ENCODE measurements around the gene COG4.
"Not testable (repeated sequence)": the region's sequence is repeated elsewhere in the genome, so short reads cannot be mapped to it uniquely, and the experiment has no call there.

The COG4 gene

DNA sequence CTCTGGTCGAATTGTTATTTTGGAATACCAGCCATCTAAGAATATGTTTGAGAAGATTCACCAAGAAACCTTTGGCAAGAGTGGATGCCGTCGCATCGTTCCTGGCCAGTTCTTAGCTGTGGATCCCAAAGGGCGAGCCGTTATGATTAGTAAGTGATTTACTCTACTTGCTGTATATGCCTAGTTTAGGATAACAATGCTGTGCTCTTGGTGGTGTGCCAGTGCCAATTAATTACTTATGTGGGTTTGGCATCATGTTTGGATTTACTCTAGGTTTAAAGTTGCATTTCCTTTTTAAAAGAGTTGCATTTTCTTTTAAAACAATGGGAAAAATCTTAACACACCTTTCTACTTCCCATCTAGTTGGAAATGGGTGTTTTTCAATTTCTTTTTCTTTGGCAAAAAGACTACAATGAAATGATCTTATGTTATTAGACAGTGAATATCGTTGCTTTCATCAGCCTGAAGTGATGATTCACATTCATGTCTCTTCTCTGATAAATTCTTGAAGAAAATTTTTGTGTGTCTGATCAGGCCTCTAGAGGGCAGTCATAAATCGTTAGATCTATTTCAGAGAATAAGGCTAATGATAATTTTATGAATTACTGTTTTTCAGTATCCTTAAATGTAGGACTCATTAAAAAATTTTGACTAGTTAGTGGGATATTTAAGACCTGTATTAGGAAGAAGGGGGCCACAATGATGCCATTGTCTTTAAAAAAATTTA lies 5.9 kb upstream of the COG4 start:
- in situ Hi-C loops (cut with MboI; ENCODE audit: low pct_unique_long_range_greater_than_20kb, low sequenced_read_pairs, unreplicated experiment): no loop called here
- DNase-seq (ENCODE audit: low spot score): peak; percentile 25
- TF ChIP-seq, protein P1, sequence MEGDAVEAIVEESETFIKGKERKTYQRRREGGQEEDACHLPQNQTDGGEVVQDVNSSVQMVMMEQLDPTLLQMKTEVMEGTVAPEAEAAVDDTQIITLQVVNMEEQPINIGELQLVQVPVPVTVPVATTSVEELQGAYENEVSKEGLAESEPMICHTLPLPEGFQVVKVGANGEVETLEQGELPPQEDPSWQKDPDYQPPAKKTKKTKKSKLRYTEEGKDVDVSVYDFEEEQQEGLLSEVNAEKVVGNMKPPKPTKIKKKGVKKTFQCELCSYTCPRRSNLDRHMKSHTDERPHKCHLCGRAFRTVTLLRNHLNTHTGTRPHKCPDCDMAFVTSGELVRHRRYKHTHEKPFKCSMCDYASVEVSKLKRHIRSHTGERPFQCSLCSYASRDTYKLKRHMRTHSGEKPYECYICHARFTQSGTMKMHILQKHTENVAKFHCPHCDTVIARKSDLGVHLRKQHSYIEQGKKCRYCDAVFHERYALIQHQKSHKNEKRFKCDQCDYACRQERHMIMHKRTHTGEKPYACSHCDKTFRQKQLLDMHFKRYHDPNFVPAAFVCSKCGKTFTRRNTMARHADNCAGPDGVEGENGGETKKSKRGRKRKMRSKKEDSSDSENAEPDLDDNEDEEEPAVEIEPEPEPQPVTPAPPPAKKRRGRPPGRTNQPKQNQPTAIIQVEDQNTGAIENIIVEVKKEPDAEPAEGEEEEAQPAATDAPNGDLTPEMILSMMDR (IDR thresholded peaks at IDR 0.05; ENCODE audit: extremely low read depth, insufficient read depth, missing control alignments): peak; percentile 41

DNA sequence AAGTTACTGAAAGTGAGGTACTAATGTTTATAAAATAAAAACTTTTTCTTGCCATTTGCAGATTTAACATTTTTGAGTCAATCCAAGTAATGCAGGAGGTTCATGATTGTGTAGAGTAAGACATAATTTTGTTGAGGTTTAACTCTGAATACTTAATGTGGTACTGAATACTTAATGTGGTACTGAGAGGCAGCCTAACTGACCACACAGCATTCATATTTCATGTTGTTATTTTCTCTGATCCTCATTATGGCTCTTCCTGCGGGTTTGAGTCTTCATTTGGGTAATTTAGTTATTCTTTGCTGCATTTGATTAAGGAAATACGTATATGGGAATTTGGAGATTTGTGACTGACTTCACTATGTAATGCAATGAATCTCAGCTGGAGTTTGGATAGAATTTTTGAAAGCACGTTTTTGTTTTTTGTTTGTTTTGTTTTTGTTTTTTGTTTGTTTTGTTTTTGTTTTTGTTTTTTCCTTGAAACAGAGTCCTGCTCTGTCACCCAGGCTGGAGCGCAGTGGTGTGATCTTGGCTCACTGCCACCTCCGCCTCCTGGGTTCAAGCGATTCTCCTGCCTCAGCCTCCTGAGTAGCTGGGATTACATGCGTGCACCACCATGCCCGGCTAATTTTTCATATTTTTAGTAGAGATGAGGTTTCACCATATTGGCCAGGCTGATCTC lies 4.1 kb upstream of the COG4 start:
- no peak for DNase-seq (ENCODE audit: low spot score)
- in situ Hi-C loops (cut with MboI; ENCODE audit: low pct_unique_long_range_greater_than_20kb, low sequenced_read_pairs, unreplicated experiment): no loop called here
- TF ChIP-seq, protein P1 (IDR thresholded peaks at IDR 0.05; ENCODE audit: extremely low read depth, insufficient read depth, missing control alignments): no peak

- TF ChIP-seq, protein P1 (IDR thresholded peaks at IDR 0.05; ENCODE audit: extremely low read depth, insufficient read depth, missing control alignments): no peak
- DNase-seq (ENCODE audit: low spot score): no peak
- in situ Hi-C loops (cut with MboI; ENCODE audit: low pct_unique_long_range_greater_than_20kb, low sequenced_read_pairs, unreplicated experiment): no loop called here
Observed at GRCh38 chr16:70526403-70526802, 3.0 kb upstream of the COG4 start.

DNA sequence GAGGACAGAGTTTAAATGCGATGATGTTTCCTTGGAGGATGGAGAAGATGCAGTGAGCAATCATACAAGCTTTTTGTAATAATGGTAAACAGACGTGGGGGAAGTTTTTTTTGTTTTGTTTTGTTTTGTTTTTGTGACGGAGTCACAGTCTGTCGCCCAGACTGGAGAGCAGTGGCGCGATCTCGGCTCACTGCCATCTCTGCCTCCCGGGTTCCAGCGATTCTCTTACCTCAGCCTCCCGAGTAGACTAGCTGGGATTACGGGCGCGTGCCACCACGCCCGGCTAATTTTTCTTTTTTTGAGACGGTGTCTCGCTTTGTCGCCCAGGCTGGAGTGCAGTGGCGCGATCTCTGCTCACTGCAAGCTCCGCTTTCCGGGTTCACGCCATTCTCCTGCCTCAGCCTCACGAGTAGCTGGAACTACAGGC lies 1.1 kb upstream of the COG4 start:
- in situ Hi-C loops (cut with MboI; ENCODE audit: low pct_unique_long_range_greater_than_20kb, low sequenced_read_pairs, unreplicated experiment); DNase-seq (ENCODE audit: low spot score): not testable (repeated sequence)

DNA sequence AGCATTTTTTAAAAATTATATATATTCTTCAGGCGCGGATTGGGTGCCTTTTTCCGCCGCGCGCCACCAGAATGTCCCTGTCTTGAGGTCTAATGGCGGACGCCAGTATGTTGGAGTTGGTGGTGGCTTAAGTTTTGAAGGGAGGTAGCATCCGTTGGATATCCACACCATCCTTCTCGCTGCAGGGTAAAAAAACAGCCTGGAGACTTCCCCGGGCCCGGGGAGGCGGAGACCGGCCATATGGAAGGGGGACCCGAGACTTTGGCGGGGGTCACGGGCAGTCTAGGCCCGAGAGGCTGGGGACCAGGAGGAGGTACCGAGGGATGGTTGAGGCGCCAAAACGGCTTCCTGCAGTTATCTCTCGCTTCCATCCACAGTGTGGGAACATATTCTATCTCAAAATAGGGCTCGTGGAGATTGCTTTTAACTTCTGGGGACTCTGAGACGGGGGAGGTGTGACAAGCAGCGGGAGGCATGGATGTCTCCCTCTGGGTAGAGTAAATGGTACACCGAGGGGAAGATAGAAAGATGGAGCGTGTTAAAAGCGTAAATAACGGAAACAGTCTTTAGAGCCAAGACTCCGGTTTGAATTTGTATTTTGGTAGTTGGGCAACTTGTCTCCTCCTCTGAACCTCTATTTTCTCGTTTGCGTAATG lies 517 bp upstream of the COG4 start, which contains the start of gene SF3B3:
Gene SF3B3 (plus strand): TSS at position 74 of the 656 bp plus-strand sequence. CDS start 2,841 bp downstream, outside the sequence.
- peak; percentile 70 for DNase-seq (ENCODE audit: low spot score)
- TF ChIP-seq, protein P1 (IDR thresholded peaks at IDR 0.05; ENCODE audit: extremely low read depth, insufficient read depth, missing control alignments): no peak
- in situ Hi-C loops (cut with MboI; ENCODE audit: low pct_unique_long_range_greater_than_20kb, low sequenced_read_pairs, unreplicated experiment): no loop called here

- DNase-seq (ENCODE audit: low spot score): peak; percentile 24
- in situ Hi-C loops (cut with MboI; ENCODE audit: low pct_unique_long_range_greater_than_20kb, low sequenced_read_pairs, unreplicated experiment): no loop called here
- TF ChIP-seq, protein P1 (IDR thresholded peaks at IDR 0.05; ENCODE audit: extremely low read depth, insufficient read depth, missing control alignments): no peak
Observed at GRCh38 chr16:70522216-70523075, 908 bp downstream of the COG4 start.

Measured in GM13977 (cell line).